ENCODE results near the gene AQP5.

Gene AQP5

DNA sequence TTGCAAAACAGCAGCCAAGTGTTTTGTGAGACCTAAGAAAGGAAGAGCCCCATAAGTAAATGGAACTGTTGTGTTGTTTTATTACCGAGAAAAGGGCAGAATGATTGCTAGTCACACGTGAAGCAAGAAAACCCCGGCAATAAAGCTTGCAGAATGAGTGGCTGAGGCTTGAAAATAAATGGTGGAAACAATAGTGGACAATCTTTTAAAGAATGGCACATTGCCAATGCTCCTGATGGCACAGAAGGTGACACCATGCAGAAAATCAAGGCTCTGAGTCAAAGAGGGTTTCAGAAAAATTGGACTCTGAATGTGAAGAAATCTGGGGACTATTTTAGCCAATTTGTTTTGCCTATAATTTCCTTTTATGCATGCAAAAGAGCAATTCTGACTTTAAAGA lies 15.2 kb upstream of the AQP5 start:
- no peak overlapping the region for H3K4me3 ChIP-seq (ENCODE audit: low read depth, low read length)
- TF ChIP-seq MYC (IDR thresholded peaks at IDR 0.05; ENCODE audit: low read depth, low read length) (no peak), POLR2A (IDR thresholded peaks at IDR 0.05; ENCODE audit: extremely low read depth, insufficient read length) (no peak)
- TF ChIP-seq, protein P1, sequence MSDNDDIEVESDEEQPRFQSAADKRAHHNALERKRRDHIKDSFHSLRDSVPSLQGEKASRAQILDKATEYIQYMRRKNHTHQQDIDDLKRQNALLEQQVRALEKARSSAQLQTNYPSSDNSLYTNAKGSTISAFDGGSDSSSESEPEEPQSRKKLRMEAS (IDR thresholded peaks at IDR 0.05; ENCODE audit: low read depth, low read length): no peak
- TF ChIP-seq, protein P2, sequence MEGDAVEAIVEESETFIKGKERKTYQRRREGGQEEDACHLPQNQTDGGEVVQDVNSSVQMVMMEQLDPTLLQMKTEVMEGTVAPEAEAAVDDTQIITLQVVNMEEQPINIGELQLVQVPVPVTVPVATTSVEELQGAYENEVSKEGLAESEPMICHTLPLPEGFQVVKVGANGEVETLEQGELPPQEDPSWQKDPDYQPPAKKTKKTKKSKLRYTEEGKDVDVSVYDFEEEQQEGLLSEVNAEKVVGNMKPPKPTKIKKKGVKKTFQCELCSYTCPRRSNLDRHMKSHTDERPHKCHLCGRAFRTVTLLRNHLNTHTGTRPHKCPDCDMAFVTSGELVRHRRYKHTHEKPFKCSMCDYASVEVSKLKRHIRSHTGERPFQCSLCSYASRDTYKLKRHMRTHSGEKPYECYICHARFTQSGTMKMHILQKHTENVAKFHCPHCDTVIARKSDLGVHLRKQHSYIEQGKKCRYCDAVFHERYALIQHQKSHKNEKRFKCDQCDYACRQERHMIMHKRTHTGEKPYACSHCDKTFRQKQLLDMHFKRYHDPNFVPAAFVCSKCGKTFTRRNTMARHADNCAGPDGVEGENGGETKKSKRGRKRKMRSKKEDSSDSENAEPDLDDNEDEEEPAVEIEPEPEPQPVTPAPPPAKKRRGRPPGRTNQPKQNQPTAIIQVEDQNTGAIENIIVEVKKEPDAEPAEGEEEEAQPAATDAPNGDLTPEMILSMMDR (IDR thresholded peaks at IDR 0.05; ENCODE audit: low read depth, low read length): no peak
- no peak for DNase-seq (ENCODE audit: low read depth)

DNA sequence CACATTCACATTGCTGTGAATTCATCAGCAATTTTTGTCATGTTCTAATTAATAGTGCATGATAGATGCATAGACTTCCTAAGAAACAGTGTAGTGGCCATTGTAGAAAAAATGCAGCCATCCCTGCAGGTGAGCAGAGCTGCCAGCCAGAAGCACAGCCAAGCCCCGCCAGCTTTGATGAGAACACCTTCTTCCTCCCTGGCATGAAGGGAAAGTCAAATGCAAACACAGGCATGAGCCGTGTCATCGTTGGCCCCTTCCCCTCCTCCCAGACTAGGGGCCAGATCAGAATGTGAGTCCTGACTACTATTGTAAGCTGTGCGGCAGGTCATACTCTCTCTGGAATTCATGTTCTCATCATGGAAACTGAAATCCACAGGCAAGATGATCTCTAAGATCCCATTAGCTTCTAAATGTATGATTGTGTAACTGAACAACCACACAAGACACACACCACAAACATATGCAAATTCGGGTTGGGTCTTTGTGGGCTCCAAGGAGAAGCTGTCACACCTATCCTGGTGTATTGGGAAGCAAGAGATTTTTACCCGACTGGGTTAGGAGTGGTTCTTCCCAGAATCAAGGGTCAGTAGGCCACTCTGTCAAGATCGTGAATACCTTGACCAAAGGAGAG lies 14.0 kb upstream of the AQP5 start:
- no peak overlapping the region for H3K4me3 ChIP-seq (ENCODE audit: low read depth, low read length)
- no peak for DNase-seq (ENCODE audit: low read depth)
- TF ChIP-seq, protein P2 (IDR thresholded peaks at IDR 0.05; ENCODE audit: low read depth, low read length): no peak
- TF ChIP-seq, protein P1 (IDR thresholded peaks at IDR 0.05; ENCODE audit: low read depth, low read length): no peak
- TF ChIP-seq MYC (IDR thresholded peaks at IDR 0.05; ENCODE audit: low read depth, low read length): no peak
- no peak for TF ChIP-seq POLR2A (IDR thresholded peaks at IDR 0.05; ENCODE audit: extremely low read depth, insufficient read length)

DNA sequence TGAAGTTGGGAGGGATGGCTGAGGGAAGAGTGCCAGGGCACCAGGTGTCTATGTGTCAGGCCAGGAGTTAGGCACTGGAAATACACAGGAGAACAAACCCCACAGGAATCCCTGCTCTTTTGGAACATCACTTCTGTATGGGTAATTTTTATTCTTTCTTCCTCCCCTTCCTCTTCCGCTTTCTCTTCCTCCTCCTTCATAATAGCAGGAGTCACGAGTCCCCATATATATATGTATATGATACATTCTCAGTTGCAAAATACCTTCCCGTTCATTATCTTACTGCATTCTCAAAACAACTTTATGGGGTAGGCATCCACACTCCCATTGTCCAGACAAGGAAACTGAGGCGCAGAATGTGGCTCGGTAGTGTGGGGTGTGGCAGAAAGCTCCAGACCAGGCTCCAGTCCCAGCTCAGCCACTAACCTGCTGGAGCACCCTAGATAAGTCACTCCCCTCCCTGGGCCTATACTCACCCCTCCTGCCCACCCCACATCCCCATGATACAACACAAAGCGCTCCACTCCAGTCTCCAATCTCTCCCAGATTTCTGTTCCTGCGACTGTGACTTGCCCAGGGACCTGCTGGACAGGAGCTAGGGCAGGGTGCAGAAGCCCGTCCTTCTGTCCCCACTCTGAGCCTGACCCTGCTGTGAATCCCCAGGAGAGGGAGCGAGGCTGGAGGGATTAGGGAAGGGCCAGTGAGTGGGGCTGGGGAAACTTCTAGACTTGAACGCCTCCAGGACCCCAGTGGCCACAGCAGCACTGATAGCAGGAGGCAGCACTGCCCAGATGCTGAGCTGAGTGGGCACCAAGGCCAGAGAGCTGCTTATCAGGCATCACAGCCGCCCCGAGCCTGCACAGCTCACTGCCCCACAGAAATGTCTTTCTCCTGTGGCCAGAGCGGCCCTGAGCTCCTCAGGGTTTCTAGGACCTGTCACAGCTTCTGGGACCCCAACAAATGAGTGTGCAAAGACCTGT lies 12.5 kb upstream of the AQP5 start:
- TF ChIP-seq, protein P1 (IDR thresholded peaks at IDR 0.05; ENCODE audit: low read depth, low read length): no peak
- no peak for TF ChIP-seq POLR2A (IDR thresholded peaks at IDR 0.05; ENCODE audit: extremely low read depth, insufficient read length)
- no peak for TF ChIP-seq MYC (IDR thresholded peaks at IDR 0.05; ENCODE audit: low read depth, low read length)
- TF ChIP-seq, protein P2 (IDR thresholded peaks at IDR 0.05; ENCODE audit: low read depth, low read length): no peak
- DNase-seq (ENCODE audit: low read depth): no peak
- H3K4me3 ChIP-seq (ENCODE audit: low read depth, low read length): no peak overlapping the region

DNA sequence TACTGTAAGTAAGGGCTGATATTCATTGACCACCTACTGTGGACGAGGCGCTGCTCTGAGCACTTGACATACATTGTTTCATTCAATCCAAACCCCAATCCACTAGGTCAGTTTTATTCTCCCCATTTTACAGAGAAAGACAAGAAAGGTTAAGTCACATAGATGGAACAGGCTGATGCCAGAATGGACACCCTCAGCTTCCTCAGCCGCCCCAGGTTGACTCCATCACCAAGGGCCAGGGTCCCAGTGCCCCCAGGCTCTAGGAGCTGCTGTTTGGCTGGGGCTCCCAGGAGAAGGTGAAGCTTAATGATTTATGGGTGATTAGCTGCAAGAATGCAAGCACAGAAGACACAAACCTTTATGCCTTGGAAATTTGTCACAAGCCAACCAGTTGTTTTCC lies 11.8 kb upstream of the AQP5 start:
- no peak for DNase-seq (ENCODE audit: low read depth)
- no peak overlapping the region for H3K4me3 ChIP-seq (ENCODE audit: low read depth, low read length)
- TF ChIP-seq POLR2A (IDR thresholded peaks at IDR 0.05; ENCODE audit: extremely low read depth, insufficient read length) (no peak), MYC (IDR thresholded peaks at IDR 0.05; ENCODE audit: low read depth, low read length) (no peak)
- TF ChIP-seq, protein P1 (IDR thresholded peaks at IDR 0.05; ENCODE audit: low read depth, low read length): no peak
- TF ChIP-seq, protein P2 (IDR thresholded peaks at IDR 0.05; ENCODE audit: low read depth, low read length): no peak

DNA sequence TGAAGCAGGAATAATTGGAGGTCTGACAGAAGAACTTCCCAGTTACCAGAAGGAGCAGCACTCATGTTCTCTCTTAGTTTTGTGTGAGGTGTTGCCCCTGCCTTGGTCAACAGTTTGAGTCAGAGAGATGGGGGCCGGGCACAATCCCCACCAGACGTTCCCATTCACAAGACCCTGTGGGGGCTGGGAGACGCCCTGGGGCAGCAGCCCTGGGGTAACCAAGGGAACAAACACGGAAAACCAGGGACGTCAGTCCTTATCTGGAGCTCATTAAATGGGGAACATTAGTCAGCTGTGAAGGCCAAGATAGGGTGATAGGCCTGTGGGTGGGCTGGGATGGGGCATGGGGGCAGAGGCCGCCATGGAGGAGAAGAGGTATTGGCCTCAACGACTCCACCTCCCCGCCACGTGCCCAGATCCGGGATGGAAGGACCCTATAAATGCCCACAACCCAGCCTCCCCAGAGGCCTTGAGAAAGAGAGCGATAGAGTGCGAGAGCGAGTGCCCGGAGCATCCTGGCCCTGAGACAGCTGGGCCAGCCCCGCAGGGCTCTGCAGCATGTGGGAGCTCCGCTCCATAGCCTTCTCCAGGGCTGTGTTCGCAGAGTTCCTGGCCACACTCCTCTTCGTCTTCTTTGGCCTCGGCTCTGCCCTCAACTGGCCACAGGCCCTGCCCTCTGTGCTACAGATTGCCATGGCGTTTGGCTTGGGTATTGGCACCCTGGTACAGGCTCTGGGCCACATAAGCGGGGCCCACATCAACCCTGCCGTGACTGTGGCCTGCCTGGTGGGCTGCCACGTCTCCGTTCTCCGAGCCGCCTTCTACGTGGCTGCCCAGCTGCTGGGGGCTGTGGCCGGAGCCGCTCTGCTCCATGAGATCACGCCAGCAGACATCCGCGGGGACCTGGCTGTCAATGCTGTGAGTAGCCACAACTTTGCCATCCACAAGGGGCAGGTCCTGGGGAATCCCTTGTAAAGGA lies 11.1 kb upstream of the AQP5 start, which contains the start of gene AQP2:
Gene AQP2 (plus strand): TSS at position 465 of the 979 bp plus-strand sequence. CDS start 94 bp downstream, at position 559.
- TF ChIP-seq POLR2A (IDR thresholded peaks at IDR 0.05; ENCODE audit: extremely low read depth, insufficient read length) (no peak), MYC (IDR thresholded peaks at IDR 0.05; ENCODE audit: low read depth, low read length) (no peak)
- TF ChIP-seq, protein P2 (IDR thresholded peaks at IDR 0.05; ENCODE audit: low read depth, low read length): no peak
- TF ChIP-seq, protein P1 (IDR thresholded peaks at IDR 0.05; ENCODE audit: low read depth, low read length): no peak
- DNase-seq (ENCODE audit: low read depth): no peak

More for the DNA sequence above, 11.1 kb upstream of the AQP5 start, which contains the start of gene AQP2:
- H3K4me3 ChIP-seq (ENCODE audit: low read depth, low read length): peak within 1 kb of the TSS; percentile 0
